GM19023 (cell line): ENCODE measurements around the gene ADCY2.

Experiments used
- ATAC-seq: cut with Tn5 transposase; IDR thresholded peaks from one replicate; pipeline ENCODE4 v1.9.1; 2021; ENCODE audit warnings: mild to moderate bottlenecking, moderate library complexity; ENCODE audit not compliant: unreplicated experiment

Gene ADCY2

GRCh38 chr5:7495131-7495517 is 99.2 kb downstream of the ADCY2 start:
- no peak for ATAC-seq

- ATAC-seq, result no peak
These were observed 104.3 kb downstream of the ADCY2 start for GRCh38 chr5:7500256-7500655.

GRCh38 chr5:7501061-7501460 is 105.1 kb downstream of the ADCY2 start:
- ATAC-seq, result no peak

GRCh38 chr5:7503564-7503963 is 107.6 kb downstream of the ADCY2 start:
- ATAC-seq, result no peak

- no peak for ATAC-seq
These were observed 119.5 kb downstream of the ADCY2 start for GRCh38 chr5:7515284-7515914.

- ATAC-seq, result no peak
These were observed 120.3 kb downstream of the ADCY2 start for GRCh38 chr5:7516253-7516652.

- ATAC-seq, result no peak
These were observed 121.1 kb downstream of the ADCY2 start for GRCh38 chr5:7517006-7517405.

GRCh38 chr5:7518947-7519560 is 123.1 kb downstream of the ADCY2 start:
- ATAC-seq, result no peak

GRCh38 chr5:7519564-7519963 is 123.6 kb downstream of the ADCY2 start:
- ATAC-seq, result no peak

- ATAC-seq, result no peak
These were observed 133.9 kb downstream of the ADCY2 start for GRCh38 chr5:7529880-7530279.

- ATAC-seq, result no peak
These were observed 138.0 kb downstream of the ADCY2 start for GRCh38 chr5:7533941-7534340.

GRCh38 chr5:7534505-7534904 is 138.6 kb downstream of the ADCY2 start:
- no peak for ATAC-seq

GRCh38 chr5:7537573-7537972 is 141.6 kb downstream of the ADCY2 start:
- no peak for ATAC-seq

- no peak for ATAC-seq
These were observed 143.6 kb downstream of the ADCY2 start for GRCh38 chr5:7539571-7539970.

- ATAC-seq, result no peak
These were observed 145.0 kb downstream of the ADCY2 start for GRCh38 chr5:7540736-7541485.

- no peak for ATAC-seq
These were observed 146.0 kb downstream of the ADCY2 start for GRCh38 chr5:7541898-7542297.

GRCh38 chr5:7546555-7546954 is 150.6 kb downstream of the ADCY2 start:
- no peak for ATAC-seq

- ATAC-seq, result no peak
These were observed 152.7 kb downstream of the ADCY2 start for GRCh38 chr5:7548596-7548995.

GRCh38 chr5:7565559-7565958 is 169.6 kb downstream of the ADCY2 start:
- ATAC-seq, result no peak

- no peak for ATAC-seq
These were observed 180.2 kb downstream of the ADCY2 start for GRCh38 chr5:7576023-7576715.

- ATAC-seq, result no peak
These were observed 181.4 kb downstream of the ADCY2 start for GRCh38 chr5:7577381-7577780.

- no peak for ATAC-seq
These were observed 182.1 kb downstream of the ADCY2 start for GRCh38 chr5:7578071-7578470.
